ENCODE measurements around the gene WDCP. TPM values are rescaled to one million over a fixed set of nuclear protein-coding genes. Genes with fewer than 3 reads are reported as not detected.

The WDCP gene
- total RNA-seq, 1 donor from 2014 or later: 4.4 TPM

DNA sequence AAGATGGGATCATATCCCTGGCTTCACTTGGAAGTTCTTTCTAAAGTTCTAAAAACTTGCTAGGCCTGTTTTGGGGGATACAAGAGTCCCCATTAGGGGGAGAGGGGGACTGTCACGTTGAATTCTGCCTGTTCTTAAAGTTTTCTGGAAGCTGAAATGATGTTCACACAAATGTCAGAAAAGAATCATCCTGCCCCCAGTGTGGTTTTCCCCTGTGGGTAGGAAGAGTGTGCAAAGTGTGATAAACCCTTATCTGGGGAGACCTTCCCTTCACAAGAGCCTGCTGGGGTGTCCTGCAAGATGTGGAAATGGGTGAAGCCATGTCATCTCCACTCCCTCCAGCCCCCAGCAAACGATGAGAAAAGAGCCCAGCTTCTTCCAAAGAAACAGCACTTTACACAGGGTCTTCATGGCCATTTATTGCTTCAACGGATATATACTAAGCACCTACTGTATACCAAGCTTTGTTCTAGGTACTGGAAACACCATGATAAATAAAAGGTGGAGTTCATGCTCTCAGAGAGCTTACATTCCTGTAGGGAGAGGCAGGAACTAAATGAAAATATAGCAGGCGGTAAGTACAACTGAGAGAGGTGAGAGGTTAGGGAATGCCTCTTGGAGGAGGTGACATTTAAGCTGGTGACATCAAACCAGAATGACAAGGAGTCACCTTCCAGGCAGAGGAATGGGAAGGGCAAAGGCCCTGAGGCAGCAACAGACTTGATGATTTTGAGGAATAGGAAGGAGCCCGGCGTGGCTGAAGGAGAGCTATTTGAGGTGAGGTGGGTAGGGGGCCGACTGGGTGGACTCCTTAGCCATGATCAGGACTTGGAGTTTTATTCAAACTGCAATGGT lies 35.7 kb downstream of the WDCP start:
- intact Hi-C loops (cut with DNase I): no loop called here
- no peak for DNase-seq (ENCODE audit: low spot score)

DNA sequence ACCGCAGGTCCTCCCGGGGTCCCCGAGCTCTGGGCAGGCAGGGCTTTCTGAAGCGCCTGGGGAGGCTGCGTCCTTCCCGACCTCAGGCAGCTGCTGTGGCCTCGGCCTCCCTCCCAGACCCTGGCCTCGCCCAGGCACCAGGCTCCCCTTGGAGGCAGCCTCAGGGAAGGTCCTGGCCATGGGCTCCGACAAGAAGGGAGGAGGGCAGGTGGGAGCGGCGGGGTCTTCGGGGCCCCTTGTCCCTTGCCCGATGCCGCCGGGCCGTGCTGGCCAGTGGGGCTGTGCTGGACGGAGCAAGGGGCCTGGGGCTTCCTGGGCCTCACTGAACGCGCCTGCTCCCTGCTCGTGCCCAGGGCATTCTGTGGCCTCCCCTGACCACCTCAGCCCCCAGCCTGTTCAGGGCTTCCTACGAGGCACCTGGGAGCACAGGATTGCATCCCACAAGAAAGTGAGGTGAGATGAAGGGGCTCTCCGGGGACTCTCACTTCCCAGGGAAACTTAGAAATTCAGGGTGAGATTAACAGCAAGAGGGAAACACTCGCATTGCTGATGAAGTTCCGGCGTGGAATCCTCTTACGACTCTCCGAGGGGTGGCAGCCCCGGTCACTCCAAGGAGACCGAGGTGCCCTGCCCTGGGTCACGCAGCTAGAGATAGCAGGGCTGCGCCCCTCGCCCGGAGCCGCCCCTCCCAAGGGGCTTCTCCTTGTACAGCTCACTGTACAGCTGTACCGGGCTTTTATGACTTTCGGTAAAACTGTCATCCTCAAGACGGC lies 36.5 kb downstream of the WDCP start:
- intact Hi-C loops (cut with DNase I): no loop called here
- DNase-seq (ENCODE audit: low spot score): no peak

DNA sequence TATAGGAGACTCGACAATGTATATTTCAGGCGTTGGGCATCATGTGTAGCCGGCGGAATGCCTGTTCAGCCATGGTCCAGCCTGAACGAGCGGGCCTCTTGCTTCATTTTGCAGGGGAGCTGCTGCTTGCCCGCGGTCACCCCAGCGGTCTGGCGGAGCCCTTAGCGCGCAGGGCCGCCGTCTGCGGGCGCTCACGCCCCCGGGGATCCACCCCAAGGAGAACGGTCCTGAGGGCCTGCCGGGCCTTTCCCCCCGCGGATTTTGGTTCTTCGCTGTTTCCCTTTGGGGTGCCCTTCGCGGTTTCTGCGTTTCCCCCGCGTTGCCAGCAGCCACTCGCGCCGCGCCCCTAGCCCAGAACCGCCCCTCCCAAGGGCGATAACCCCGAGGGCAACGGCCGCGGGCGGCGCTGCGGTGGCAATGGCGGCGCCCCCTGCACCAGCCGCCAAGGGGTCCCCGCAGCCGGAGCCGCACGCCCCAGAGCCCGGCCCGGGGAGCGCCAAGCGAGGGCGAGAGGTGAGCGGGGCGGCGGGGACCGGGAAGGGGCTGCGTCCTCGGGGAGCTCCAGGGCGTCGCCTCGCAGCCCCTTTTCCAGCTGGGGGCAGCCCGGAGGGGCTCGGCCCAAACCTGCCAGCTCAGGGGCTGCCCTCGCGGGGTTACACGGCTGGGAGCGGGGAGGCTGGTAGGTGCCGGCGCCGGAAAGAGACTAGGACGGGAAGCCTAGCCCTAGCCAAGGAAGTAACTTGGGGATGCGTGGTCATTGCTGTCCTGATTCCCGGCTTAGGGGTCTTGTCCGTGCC lies 37.3 kb downstream of the WDCP start, which contains the start of gene MFSD2B:
Gene MFSD2B (plus strand): TSS at position 406 of the 797 bp plus-strand sequence. CDS start 12 bp downstream, at position 418.
- intact Hi-C loops (cut with DNase I): no loop called here
- DNase-seq (ENCODE audit: low spot score): no peak

DNA sequence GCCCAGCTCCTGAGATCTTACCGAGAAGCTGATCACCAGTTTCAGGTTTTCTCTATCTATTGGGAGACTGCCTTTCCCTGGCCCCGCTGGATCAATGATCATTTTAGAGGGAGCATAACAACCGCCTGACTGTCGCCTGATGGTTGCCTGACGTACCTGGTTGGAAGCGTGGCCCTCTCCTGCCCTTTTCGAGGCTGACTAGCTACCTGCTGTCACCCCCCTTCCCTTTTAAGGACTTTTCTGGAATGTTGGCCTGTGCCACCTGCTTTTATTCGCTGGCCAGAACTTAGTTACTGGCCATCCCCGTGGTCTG lies 37.9 kb downstream of the WDCP start:
- intact Hi-C loops (cut with DNase I): no loop called here
- no peak for DNase-seq (ENCODE audit: low spot score)

DNA sequence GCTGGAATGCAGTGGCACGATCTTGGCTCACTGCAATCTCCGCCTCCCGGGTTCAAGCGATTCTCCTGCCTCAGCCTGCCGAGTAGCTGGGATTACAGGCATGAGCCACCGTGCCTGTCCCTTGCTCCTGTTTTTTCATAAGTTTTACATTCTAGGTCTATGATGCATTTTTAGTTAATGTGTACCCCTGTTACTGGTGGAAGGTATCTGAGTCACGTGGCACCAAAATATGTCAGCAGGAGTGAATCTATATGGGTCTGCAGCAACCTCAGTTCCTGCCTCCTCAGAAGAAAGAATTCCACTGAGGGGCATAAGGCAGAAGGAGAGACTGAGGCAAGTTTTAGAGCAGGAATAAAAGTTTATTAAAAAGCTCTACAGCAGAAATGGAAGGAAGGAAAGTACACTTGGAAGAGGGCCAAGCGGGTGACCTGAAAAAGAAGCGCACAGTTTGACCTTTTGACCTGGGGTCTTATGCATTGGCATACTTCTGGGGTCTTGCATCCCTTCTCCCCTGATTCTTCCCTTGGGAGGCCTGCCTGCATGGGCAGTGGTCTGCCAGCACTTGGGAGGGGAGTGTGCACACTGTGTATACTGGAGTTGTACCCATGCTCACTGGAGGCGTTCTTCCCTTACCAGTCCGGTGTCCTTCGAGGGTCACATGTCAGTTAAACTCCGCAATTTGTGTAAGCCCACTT lies 38.4 kb downstream of the WDCP start:
- DNase-seq (ENCODE audit: low spot score): no peak
- intact Hi-C loops (cut with DNase I): no loop called here

DNA sequence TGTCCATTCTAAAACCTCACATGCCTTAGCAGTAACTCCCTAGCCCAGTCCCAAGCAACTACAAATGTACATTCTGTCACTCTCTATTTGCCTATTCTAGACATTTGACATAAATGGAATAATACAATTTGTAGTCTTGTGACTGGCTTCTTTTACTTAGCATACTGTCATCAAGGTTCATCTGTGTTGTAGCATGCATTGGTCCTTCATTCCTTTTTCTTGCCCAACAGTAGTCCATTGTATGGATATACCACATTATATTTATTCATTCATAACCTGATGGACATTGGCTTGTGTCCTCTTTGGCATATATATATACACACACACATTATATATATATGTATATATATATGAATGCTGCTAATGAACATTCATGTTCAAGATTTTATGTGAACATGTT lies 39.5 kb downstream of the WDCP start:
- intact Hi-C loops (cut with DNase I): no loop called here
- DNase-seq (ENCODE audit: low spot score): no peak

DNA sequence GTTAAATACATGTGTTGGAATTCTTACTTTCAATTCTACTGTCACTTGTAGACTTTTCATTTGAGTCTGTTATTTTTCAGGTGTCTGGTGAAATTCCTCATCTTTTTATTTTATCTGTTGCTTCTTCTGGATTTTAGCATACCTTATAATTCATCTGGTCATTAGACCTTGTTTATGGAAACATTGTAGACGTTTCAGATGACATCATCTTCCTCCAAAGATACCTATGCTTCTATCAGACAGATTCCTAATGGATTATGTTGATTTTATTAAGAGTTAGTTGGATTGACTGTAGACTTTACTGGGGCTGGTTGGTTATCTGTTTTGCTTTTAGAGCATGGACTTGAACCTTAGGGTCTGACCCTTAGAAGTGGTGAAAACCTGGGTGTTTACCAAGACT lies 52.6 kb downstream of the WDCP start:
- no peak for DNase-seq (ENCODE audit: low spot score)
- intact Hi-C loops (cut with DNase I): no loop called here

DNA sequence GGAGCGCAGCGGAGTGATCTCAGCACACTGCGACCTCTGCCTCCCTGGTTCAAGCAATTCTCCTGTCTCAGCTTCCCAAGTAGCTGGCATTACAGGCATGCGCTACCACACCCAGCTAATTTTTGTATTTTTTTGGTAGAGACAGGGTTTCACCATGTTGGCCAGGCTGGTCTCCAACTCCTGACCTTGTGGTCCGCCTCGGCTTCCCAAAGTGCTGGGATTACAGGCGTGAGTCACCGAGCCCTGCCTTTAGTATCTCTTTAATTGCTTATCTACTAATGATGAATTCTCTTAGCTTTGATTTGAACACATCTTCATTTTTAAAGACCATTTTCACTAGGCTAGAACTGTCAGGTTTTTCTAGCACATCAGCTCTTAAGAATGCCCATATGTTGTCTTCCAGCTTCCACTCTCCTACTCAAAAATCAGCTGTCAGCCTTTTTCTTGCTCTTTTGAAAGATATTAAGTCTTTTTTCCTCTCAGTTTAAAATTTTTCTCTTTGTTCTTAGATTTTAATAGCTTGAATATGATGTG lies 53.4 kb downstream of the WDCP start:
- intact Hi-C loops (cut with DNase I): no loop called here
- no peak for DNase-seq (ENCODE audit: low spot score)

DNA sequence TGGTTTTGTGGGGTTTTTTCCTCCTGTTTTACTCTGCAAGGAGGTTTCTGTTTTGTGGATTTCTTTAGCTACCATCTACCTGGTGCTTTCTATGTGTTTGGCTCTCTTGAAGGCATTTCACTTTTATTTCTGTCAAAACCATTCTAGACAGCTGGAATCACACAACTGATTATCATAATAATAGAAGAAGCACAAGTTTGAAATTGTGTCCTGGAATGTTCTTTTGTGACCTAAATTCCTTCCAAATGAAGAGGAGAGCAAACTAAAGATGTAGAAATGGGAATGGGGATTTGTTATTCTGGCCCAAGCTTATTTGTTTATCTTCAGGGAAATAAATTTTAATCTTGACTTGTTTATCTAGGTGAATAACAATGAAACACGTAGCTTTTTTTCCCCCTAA lies 54.3 kb downstream of the WDCP start:
- no peak for DNase-seq (ENCODE audit: low spot score)
- intact Hi-C loops (cut with DNase I): no loop called here

DNA sequence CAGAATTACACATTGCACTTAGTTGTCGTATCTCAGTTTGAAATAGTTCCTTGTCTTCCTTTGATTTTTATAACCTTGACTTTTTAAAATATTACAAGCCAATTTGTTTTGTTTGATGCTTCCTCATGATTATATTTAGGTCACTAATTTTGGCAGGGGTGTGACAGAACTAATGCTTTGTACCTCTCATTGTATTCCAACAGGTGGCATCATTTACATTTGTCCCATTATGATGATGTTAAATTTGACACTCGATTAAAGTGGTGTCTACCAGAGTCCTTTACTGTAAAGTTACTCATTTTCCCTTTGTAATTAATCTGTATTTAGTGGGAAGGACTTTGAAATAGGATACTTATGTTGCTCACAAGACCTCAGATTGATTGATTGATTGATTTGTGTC lies 58.8 kb downstream of the WDCP start:
- intact Hi-C loops (cut with DNase I): no loop called here
- no peak for DNase-seq (ENCODE audit: low spot score)

Other genes with a start within 250 kb of the WDCP start
- gene ATAD2B, start 120.3 kb downstream of the WDCP start, total RNA-seq: 14.3 TPM
- 22.4 TPM for gene UBXN2A, start 106.9 kb downstream of the WDCP start, total RNA-seq
- gene MFSD2B, start 37.3 kb downstream of the WDCP start, total RNA-seq: not detected
- 2.0 TPM for gene FKBP1B, start 2.4 kb upstream of the WDCP start, total RNA-seq
- 53.1 TPM for gene SF3B6, start 28.9 kb upstream of the WDCP start, total RNA-seq
- gene TP53I3, start 37.4 kb upstream of the WDCP start, total RNA-seq: 8.3 TPM
- 1.0 TPM for gene PFN4, start 75.9 kb upstream of the WDCP start, total RNA-seq
- gene FAM228B, start 76.1 kb upstream of the WDCP start, total RNA-seq: 30.5 TPM
- gene FAM228A, start 127.7 kb upstream of the WDCP start, total RNA-seq: 0.35 TPM

All from cardiac septum (tissue), 1 donor.